PFSK-1 (cell line): ENCODE results near the gene ALOX5AP.

ENCODE experiments used
- POLR2AphosphoS5 ChIP-seq: IDR thresholded peaks from 2 replicates; pipeline ENCODE4 v1.6.1; 2012; ENCODE audit warnings: low read depth, mild to moderate bottlenecking, control low read depth, low read length, moderate library complexity
- REST ChIP-seq, 2 experiments: IDR thresholded peaks; 2 replicates each; pipeline versions ENCODE4 v1.6.1 to v1.8.0; 2011 to 2012; ENCODE audit warnings: low read depth in 2 of 2, low read length in 2 of 2, control low read depth in 1 of 2, inconsistent platforms in 1 of 2, mild to moderate bottlenecking in 1 of 2, moderate library complexity in 1 of 2; ENCODE audit not compliant: insufficient read depth in 1 of 2
- SIN3A ChIP-seq: IDR thresholded peaks from 2 replicates; pipeline ENCODE4 v1.6.1; 2012; ENCODE audit warnings: mild to moderate bottlenecking, low read length, moderate library complexity, borderline replicate concordance; ENCODE audit not compliant: insufficient read depth
- TAF1 ChIP-seq: IDR thresholded peaks from 2 replicates; pipeline ENCODE4 v1.6.1; 2012; ENCODE audit warnings: low read length, control low read depth, borderline replicate concordance; ENCODE audit not compliant: insufficient read depth

GRCh38 chr13:30810261-30810701 lies 74.9 kb downstream of the ALOX5AP start:
- TF ChIP-seq POLR2AphosphoS5, result no peak
- no peak for TF ChIP-seq SIN3A
- no peak for TF ChIP-seq TAF1
- TF ChIP-seq REST (IDR thresholded peaks at IDR 0.05; ENCODE audit: insufficient read depth in 1 of 2, low read depth in 2 of 2, low read length in 2 of 2), result no peak
